HepG2 (cell line): Measurements from ENCODE around the gene SSTR5. TPM values are rescaled to one million over a fixed set of nuclear protein-coding genes. Genes with fewer than 3 reads are reported as not detected.
A peak's percentile ranks its signal among the peaks of the same experiment; 100 is the strongest.

Experiments used
- FOXO4 ChIP-seq: sonication (generic); formaldehyde crosslinking; conservative IDR thresholded peaks from 2 replicates; pipeline ENCODE4 v1.8.1; 2023; ENCODE audit warnings: missing genetic modification reagents
- MAF1 ChIP-seq: sonication (generic); formaldehyde crosslinking; IDR thresholded peaks from 2 replicates; pipeline ENCODE4 v1.5.0; 2020; ENCODE audit warnings: missing genetic modification reagents, borderline replicate concordance
- MAFK ChIP-seq, 2 experiments: IDR thresholded peaks in 1 of 2; conservative IDR thresholded peaks in 1 of 2; 2 replicates each; pipeline ENCODE4 v1.6.1; 2011; ENCODE audit warnings: improper control_type of control experiment in 2 of 2, low read length in 2 of 2
- MXD4 ChIP-seq: IDR thresholded peaks from 2 replicates; pipeline ENCODE4 v1.6.1; 2016; ENCODE audit warnings: mild to moderate bottlenecking, missing biosample characterization, missing genetic modification reagents
- SIN3B ChIP-seq: fragments of 150-350 bp; IDR thresholded peaks from 2 replicates; pipeline ENCODE4 v1.6.1; 2014; ENCODE audit warnings: low read length
- SMARCE1 ChIP-seq: fragments of 450-650 bp; IDR thresholded peaks from 2 replicates; pipeline ENCODE4 v1.6.1; 2017; ENCODE audit warnings: borderline replicate concordance
- SNAPC5 ChIP-seq: sonication (generic); formaldehyde crosslinking; IDR thresholded peaks from 2 replicates; pipeline ENCODE4 v1.8.1; 2023; ENCODE audit warnings: mild to moderate bottlenecking, missing genetic modification reagents, borderline replicate concordance
- ZKSCAN5 ChIP-seq: sonication (generic); formaldehyde crosslinking; IDR thresholded peaks from 2 replicates; pipeline ENCODE4 v1.5.1; 2020; ENCODE audit warnings: mild to moderate bottlenecking, missing genetic modification reagents
- ZNF44 ChIP-seq: sonication (generic); formaldehyde crosslinking; IDR thresholded peaks from 2 replicates; pipeline ENCODE4 v1.5.1; 2020; ENCODE audit warnings: mild to moderate bottlenecking, missing genetic modification reagents
- ZNF839 ChIP-seq: sonication (generic); formaldehyde crosslinking; IDR thresholded peaks from 2 replicates; pipeline ENCODE4 v1.4.0; 2020; ENCODE audit warnings: missing genetic modification reagents, mild to moderate bottlenecking, borderline replicate concordance
- ZNF883 ChIP-seq: sonication (generic); formaldehyde crosslinking; IDR thresholded peaks from 2 replicates; pipeline ENCODE4 v1.5.1; 2020; ENCODE audit warnings: mild to moderate bottlenecking, missing genetic modification reagents; ENCODE audit errors: not compliant biosample characterization
- ZSCAN12 ChIP-seq: sonication (generic); formaldehyde crosslinking; IDR thresholded peaks from 2 replicates; pipeline ENCODE4 v1.9.0; 2021; ENCODE audit warnings: mild to moderate bottlenecking, missing genetic modification reagents
- polyA plus RNA-seq, 8 experiments: library from polyadenylated mRNA; depleted of rRNA in 3 of 8; stranded (reverse) in 7 of 8; unstranded in 1 of 8; fragments of >200 nt; fragmentation: Illumina TruSeq in 4 of 8; extraction: Trizol in 4 of 8; gene quantifications; 2 replicates each; pipeline versions ENCODE4 v1.2.1 to v1.2.3, GENCODE V29; 2011 to 2016; ENCODE audit warnings: low read depth in 4 of 8, missing spikeins in 1 of 8, mixed read lengths in 1 of 8; ENCODE audit not compliant: insufficient read depth in 1 of 8
- total RNA-seq, 5 experiments: library from RNA; depleted of rRNA; stranded (reverse); fragments of >200 nt; fragmentation: Illumina TruSeq; extraction: Trizol; gene quantifications; 2 replicates each; pipeline ENCODE4 v1.2.3, GENCODE V29; 2016; ENCODE audit warnings: low read depth in 1 of 5
- TF ChIP-seq, protein P1 (sequence below): sonication (generic); formaldehyde crosslinking; IDR thresholded peaks from 2 replicates; pipeline ENCODE4 v1.9.0; 2021; ENCODE audit warnings: missing genetic modification reagents, borderline replicate concordance
- TF ChIP-seq, protein P2 (sequence below), 2 experiments: sonication (generic) in 1 of 2; formaldehyde crosslinking in 1 of 2; IDR thresholded peaks; 2 replicates each; pipeline versions ENCODE4 v1.5.1 to v1.6.1; 2011 to 2020; ENCODE audit warnings: borderline replicate concordance in 1 of 2, low read depth in 1 of 2, low read length in 1 of 2, mild to moderate bottlenecking in 1 of 2, missing genetic modification reagents in 1 of 2, moderate library complexity in 1 of 2
- TF ChIP-seq, protein P3 (sequence below): sonication (generic); formaldehyde crosslinking; IDR thresholded peaks from 2 replicates; pipeline ENCODE4 v1.4.0; 2020; ENCODE audit warnings: missing genetic modification reagents
- TF ChIP-seq, protein P4 (sequence below): sonication (generic); formaldehyde crosslinking; IDR thresholded peaks from 2 replicates; pipeline ENCODE4 v1.4.0; 2020; ENCODE audit warnings: mild to moderate bottlenecking, missing genetic modification reagents

Gene SSTR5
- total and polyA plus RNA-seq, 2 of the 13 experiments (the other 11 are each of a cell fraction or from before 2014, with no cell fraction given) = 0.20 to 0.49 TPM

DNA sequence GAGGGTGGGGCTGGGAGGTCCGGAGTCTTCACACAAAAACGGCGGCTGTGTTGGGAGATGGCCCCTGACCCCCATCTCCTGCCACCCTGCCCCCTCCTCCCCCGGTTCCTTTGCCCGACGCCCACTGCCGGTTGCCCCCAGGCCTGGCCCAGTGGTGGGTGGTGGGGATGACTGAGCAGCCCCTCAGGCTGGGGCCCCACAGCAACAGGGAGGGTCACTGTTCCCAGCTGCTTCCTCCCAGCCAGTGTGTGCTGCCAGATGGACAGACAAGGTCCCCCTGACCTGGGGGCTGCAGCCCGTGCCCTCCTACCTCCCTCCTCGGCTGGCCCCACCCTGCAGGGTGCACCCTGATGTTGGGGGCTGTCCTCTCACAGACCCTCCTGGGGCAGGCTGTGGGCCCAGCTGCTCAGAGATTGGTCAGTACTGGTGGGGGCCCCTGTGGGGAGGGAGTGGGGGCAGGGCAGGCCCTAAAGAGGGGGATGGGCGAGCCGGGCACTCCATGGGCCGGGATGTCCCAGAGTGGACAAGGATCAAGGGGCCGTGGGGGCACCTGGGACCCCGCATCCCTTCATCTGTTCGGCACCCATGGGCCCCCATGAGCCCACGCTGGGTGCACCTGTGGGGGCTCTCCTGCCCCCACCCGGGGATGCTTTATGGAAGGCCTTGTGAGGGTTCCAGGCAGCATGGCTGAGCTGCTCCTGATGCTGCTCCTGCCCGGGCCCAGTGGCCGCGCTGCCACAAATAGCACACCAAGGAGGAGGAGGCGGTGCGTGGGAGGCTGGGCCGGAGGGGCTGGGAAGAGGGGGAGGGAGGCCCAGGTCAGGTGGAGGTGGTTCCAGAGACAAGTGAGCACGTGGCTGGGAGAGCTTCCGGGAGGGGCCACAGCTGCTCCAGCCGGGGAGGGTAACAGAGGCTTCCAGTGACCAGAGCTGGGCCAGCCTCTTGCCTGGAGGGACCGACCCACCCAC lies 18.4 kb downstream of the SSTR5 start (continued):
- no peak for TF ChIP-seq FOXO4
- no peak for TF ChIP-seq MAFK (conservative IDR thresholded peaks at IDR 0.05 in 1 of 2, IDR thresholded peaks at IDR 0.05 in 1 of 2; ENCODE audit: low read length in 2 of 2)
- no peak for TF ChIP-seq SIN3B
- no peak for TF ChIP-seq ZSCAN12
- no peak for TF ChIP-seq SNAPC5 (CRISPR knock-in tag)
- TF ChIP-seq ZNF839 (CRISPR knock-in tag) = no peak
- TF ChIP-seq, protein P1, sequence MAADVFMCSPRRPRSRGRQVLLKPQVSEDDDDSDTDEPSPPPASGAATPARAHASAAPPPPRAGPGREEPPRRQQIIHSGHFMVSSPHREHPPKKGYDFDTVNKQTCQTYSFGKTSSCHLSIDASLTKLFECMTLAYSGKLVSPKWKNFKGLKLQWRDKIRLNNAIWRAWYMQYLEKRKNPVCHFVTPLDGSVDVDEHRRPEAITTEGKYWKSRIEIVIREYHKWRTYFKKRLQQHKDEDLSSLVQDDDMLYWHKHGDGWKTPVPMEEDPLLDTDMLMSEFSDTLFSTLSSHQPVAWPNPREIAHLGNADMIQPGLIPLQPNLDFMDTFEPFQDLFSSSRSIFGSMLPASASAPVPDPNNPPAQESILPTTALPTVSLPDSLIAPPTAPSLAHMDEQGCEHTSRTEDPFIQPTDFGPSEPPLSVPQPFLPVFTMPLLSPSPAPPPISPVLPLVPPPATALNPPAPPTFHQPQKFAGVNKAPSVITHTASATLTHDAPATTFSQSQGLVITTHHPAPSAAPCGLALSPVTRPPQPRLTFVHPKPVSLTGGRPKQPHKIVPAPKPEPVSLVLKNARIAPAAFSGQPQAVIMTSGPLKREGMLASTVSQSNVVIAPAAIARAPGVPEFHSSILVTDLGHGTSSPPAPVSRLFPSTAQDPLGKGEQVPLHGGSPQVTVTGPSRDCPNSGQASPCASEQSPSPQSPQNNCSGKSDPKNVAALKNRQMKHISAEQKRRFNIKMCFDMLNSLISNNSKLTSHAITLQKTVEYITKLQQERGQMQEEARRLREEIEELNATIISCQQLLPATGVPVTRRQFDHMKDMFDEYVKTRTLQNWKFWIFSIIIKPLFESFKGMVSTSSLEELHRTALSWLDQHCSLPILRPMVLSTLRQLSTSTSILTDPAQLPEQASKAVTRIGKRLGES (CRISPR knock-in tag) = no peak
- TF ChIP-seq, protein P2, sequence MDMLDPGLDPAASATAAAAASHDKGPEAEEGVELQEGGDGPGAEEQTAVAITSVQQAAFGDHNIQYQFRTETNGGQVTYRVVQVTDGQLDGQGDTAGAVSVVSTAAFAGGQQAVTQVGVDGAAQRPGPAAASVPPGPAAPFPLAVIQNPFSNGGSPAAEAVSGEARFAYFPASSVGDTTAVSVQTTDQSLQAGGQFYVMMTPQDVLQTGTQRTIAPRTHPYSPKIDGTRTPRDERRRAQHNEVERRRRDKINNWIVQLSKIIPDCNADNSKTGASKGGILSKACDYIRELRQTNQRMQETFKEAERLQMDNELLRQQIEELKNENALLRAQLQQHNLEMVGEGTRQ (IDR thresholded peaks at IDR 0.05; ENCODE audit: low read depth, low read length) = peak; percentile 22; the same call in 1 of the 2 replicates
- TF ChIP-seq, protein P2 (CRISPR knock-in tag; IDR thresholded peaks at IDR 0.05; ENCODE audit: borderline replicate concordance) = peak; percentile 72
- no peak for TF ChIP-seq ZNF883
- no peak for TF ChIP-seq SMARCE1
- TF ChIP-seq, protein P3, sequence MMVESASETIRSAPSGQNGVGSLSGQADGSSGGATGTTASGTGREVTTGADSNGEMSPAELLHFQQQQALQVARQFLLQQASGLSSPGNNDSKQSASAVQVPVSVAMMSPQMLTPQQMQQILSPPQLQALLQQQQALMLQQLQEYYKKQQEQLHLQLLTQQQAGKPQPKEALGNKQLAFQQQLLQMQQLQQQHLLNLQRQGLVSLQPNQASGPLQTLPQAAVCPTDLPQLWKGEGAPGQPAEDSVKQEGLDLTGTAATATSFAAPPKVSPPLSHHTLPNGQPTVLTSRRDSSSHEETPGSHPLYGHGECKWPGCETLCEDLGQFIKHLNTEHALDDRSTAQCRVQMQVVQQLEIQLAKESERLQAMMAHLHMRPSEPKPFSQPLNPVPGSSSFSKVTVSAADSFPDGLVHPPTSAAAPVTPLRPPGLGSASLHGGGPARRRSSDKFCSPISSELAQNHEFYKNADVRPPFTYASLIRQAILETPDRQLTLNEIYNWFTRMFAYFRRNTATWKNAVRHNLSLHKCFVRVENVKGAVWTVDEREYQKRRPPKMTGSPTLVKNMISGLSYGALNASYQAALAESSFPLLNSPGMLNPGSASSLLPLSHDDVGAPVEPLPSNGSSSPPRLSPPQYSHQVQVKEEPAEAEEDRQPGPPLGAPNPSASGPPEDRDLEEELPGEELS = no peak; the same call in 1 of the 2 replicates
- no peak for TF ChIP-seq ZKSCAN5 (CRISPR knock-in tag)
- no peak for TF ChIP-seq MAF1 (CRISPR knock-in tag)
- TF ChIP-seq, protein P4, sequence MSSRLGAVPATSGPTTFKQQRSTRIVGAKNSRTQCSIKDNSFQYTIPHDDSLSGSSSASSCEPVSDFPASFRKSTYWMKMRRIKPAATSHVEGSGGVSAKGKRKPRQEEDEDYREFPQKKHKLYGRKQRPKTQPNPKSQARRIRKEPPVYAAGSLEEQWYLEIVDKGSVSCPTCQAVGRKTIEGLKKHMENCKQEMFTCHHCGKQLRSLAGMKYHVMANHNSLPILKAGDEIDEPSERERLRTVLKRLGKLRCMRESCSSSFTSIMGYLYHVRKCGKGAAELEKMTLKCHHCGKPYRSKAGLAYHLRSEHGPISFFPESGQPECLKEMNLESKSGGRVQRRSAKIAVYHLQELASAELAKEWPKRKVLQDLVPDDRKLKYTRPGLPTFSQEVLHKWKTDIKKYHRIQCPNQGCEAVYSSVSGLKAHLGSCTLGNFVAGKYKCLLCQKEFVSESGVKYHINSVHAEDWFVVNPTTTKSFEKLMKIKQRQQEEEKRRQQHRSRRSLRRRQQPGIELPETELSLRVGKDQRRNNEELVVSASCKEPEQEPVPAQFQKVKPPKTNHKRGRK (CRISPR knock-in tag) = no peak; the same call in 1 of the 2 replicates
- TF ChIP-seq ZNF44 (CRISPR knock-in tag) = no peak
- peak; percentile 78; the same call in 1 of the 2 replicates for TF ChIP-seq MXD4 (CRISPR knock-in tag)
